PC-9 (cell line): ENCODE measurements around the gene RABGGTA. TPM values are rescaled to one million over a fixed set of nuclear protein-coding genes. Genes with fewer than 3 reads are reported as not detected.

ENCODE experiments used
- BruUV-seq: library from RNA; stranded (reverse); fragments of 400-500 nt; replicated peaks from 2 replicates; lab custom pipeline; 2021; lab: Mats Ljungman, UMichigan
- CTCF ChIA-PET: fragments of 300-600 bp; sonication (Branson Sonifier 250); formaldehyde crosslinking; loops from one replicate; lab custom pipeline; 2022; ENCODE audit warnings: antibody characterized with exemption; lab: Charles Lee
- POLR2A ChIA-PET: fragments of 300-600 bp; sonication (Branson Sonifier 250); formaldehyde crosslinking; loops from one replicate; lab custom pipeline; 2022; ENCODE audit warnings: antibody characterized with exemption; ENCODE audit not compliant: unreplicated experiment; lab: Charles Lee
- DNase-seq, 2 experiments: peaks; one replicate each; pipeline versions ENCODE4 v3.0.0 to v3.0.0-alpha.2; 2015 to 2022; ENCODE audit warnings: mixed read lengths in 1 of 2
- H2AFZ ChIP-seq: fragments of 200-600 bp; sonication (generic); 2 replicates; pipeline ENCODE4 v1.8.1; 2017; ENCODE audit warnings: antibody characterized with exemption
- H3F3A ChIP-seq: fragments of 200-600 bp; sonication (generic); 2 replicates; pipeline ENCODE4 v1.8.1; 2017; ENCODE audit warnings: antibody characterized with exemption, mild to moderate bottlenecking, low read depth; ENCODE audit not compliant: insufficient read depth
- H3K27ac ChIP-seq: fragments of 200-600 bp; sonication (generic); 2 replicates; pipeline ENCODE4 v1.6.1; 2016; ENCODE audit warnings: mixed run types
- H3K27me3 ChIP-seq: fragments of 200-600 bp; sonication (generic); 2 replicates; pipeline ENCODE4 v1.6.1; 2016; ENCODE audit warnings: low read depth, mixed run types; ENCODE audit not compliant: insufficient read depth
- H3K36me3 ChIP-seq: fragments of 200-600 bp; sonication (generic); 2 replicates; pipeline ENCODE4 v1.6.1; 2016; ENCODE audit warnings: low read depth, mixed run types
- H3K4me1 ChIP-seq: fragments of 200-600 bp; sonication (generic); replicated peaks from 2 replicates; pipeline ENCODE4 v1.6.1; 2016; ENCODE audit warnings: mixed run types; ENCODE audit not compliant: insufficient read depth
- H3K4me2 ChIP-seq: fragments of 200-600 bp; sonication (generic); 2 replicates; pipeline ENCODE4 v1.6.1; 2017; ENCODE audit warnings: mixed run types
- H3K4me3 ChIP-seq: fragments of 200-600 bp; sonication (generic); 2 replicates; pipeline ENCODE4 v1.6.1; 2016; ENCODE audit warnings: mixed run types
- H3K79me2 ChIP-seq: fragments of 200-600 bp; sonication (generic); 2 replicates; pipeline ENCODE4 v1.6.1; 2017; ENCODE audit warnings: low read depth, mixed run types
- H3K9me2 ChIP-seq: fragments of 200-600 bp; sonication (generic); 2 replicates; pipeline ENCODE4 v1.8.1; 2017; ENCODE audit warnings: mild to moderate bottlenecking; ENCODE audit not compliant: insufficient read depth
- H3K9me3 ChIP-seq: fragments of 200-600 bp; sonication (generic); 2 replicates; pipeline ENCODE4 v1.8.1; 2016; ENCODE audit warnings: low read depth; ENCODE audit not compliant: insufficient read depth
- H4K20me1 ChIP-seq: fragments of 200-600 bp; sonication (generic); 2 replicates; pipeline ENCODE4 v1.8.1; 2017; ENCODE audit not compliant: insufficient read depth
- EZH2 ChIP-seq: fragments of 200-600 bp; sonication (generic); IDR thresholded peaks from 2 replicates; pipeline ENCODE4 v1.8.0; 2017; ENCODE audit warnings: antibody characterized with exemption, low read depth
- intact Hi-C: fragments of 100-400 bp; cut with micrococcal nuclease; formaldehyde crosslinking; loops from one replicate; pipeline ENCODE4 v1.10.0; 2022; ENCODE audit not compliant: unreplicated experiment
- total RNA-seq: library from RNA; stranded (reverse); gene quantifications from 2 replicates; pipeline ENCODE4 v1.2.3, GENCODE V29; 2021
- TF ChIP-seq, protein P1 (sequence below): fragments of 200-600 bp; sonication (generic); conservative IDR thresholded peaks from 2 replicates; pipeline ENCODE4 v1.6.1; 2017; ENCODE audit warnings: mixed run types, antibody characterized with exemption, mild to moderate bottlenecking, moderate library complexity

Gene RABGGTA
- total RNA-seq, 1 experiment from 2014 or later: 25.2 TPM

- no peaks in the 10 kb centered on the region for H3K27me3 ChIP-seq
- no peaks in the 10 kb centered on the region for H3K9me3 ChIP-seq
- intact Hi-C loops: no loop called here
- no peaks in the 10 kb centered on the region for H3F3A ChIP-seq
- H4K20me1 ChIP-seq: no peaks in the 10 kb centered on the region
- POLR2A ChIA-PET: no interaction called here
- H3K27ac ChIP-seq: no peak overlapping the region
- DNase-seq: no peak
- no peak overlapping the region for H3K4me2 ChIP-seq
- H2AFZ ChIP-seq: no peak overlapping the region
- H3K9me2 ChIP-seq: no peaks in the 10 kb centered on the region
- no peak overlapping the region for H3K4me3 ChIP-seq
- no TSS peak for BruUV-seq
- H3K4me1 ChIP-seq: no peaks in the 10 kb centered on the region
- H3K36me3 ChIP-seq: no peaks in the 10 kb centered on the region
- no peaks in the 10 kb centered on the region for H3K79me2 ChIP-seq
- CTCF ChIA-PET: no interaction called here
- TF ChIP-seq, protein P1, sequence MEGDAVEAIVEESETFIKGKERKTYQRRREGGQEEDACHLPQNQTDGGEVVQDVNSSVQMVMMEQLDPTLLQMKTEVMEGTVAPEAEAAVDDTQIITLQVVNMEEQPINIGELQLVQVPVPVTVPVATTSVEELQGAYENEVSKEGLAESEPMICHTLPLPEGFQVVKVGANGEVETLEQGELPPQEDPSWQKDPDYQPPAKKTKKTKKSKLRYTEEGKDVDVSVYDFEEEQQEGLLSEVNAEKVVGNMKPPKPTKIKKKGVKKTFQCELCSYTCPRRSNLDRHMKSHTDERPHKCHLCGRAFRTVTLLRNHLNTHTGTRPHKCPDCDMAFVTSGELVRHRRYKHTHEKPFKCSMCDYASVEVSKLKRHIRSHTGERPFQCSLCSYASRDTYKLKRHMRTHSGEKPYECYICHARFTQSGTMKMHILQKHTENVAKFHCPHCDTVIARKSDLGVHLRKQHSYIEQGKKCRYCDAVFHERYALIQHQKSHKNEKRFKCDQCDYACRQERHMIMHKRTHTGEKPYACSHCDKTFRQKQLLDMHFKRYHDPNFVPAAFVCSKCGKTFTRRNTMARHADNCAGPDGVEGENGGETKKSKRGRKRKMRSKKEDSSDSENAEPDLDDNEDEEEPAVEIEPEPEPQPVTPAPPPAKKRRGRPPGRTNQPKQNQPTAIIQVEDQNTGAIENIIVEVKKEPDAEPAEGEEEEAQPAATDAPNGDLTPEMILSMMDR: no peak
- no peak for TF ChIP-seq EZH2
Observed at GRCh38 chr14:24261969-24262327, 9.4 kb downstream of the RABGGTA start.

DNA sequence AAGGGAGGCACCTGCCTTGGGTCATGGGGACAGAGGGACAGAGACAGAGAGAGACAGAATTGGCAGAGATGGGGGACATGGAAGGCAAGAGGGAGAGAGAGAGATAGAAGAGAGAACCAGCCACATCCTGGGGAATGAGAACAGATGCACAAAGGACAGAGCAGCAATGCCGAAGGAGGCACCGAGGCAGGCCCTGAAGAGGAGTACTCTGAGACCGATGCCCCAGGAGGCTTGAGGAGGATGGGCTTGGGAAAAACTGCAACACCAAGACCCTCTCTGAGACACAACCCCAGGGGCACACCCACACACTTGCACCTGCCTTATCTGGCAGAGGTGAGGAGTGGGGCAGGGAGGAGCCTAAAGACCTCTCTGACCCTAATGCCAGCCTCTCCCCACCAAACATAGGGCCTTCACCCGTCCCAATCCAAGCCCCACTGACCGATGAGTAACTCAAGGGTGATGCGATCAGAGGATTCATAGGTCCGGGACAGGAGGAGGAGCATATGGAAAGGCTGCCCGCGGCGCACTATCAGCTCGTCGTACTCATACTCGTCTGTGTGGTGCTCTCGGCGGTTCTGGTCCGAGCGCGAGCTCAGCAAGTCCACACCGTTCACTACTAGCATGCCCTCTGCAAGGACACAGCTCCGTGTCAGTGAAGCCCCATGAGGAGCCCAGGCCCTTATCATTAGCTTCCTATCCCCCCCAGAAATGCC is 10.0 kb downstream of the RABGGTA start:
- intact Hi-C loops: no loop called here
- BruUV-seq: no TSS peak
- H2AFZ ChIP-seq: no peak overlapping the region
- no peaks in the 10 kb centered on the region for H4K20me1 ChIP-seq
- no peaks in the 10 kb centered on the region for H3F3A ChIP-seq
- H3K9me3 ChIP-seq: no peaks in the 10 kb centered on the region
- H3K4me2 ChIP-seq: no peak overlapping the region
- ChIA-PET POLR2A (no interaction called here), CTCF (no interaction called here)
- no peaks in the 10 kb centered on the region for H3K9me2 ChIP-seq
- H3K4me3 ChIP-seq: no peak overlapping the region
- H3K27ac ChIP-seq: no peak overlapping the region
- no peaks in the 10 kb centered on the region for H3K36me3 ChIP-seq
- no peaks in the 10 kb centered on the region for H3K27me3 ChIP-seq
- TF ChIP-seq EZH2: no peak
- TF ChIP-seq, protein P1: no peak
- no peaks in the 10 kb centered on the region for H3K4me1 ChIP-seq
- no peaks in the 10 kb centered on the region for H3K79me2 ChIP-seq
- no peak for DNase-seq

- H3K4me3 ChIP-seq: no peak overlapping the region
- H3K27ac ChIP-seq: no peak overlapping the region
- H3F3A ChIP-seq: no peaks in the 10 kb centered on the region
- no TSS peak for BruUV-seq
- DNase-seq: no peak
- ChIA-PET CTCF (no interaction called here), POLR2A (no interaction called here)
- H2AFZ ChIP-seq: no peak overlapping the region
- no peaks in the 10 kb centered on the region for H3K9me2 ChIP-seq
- intact Hi-C loops: no loop called here
- TF ChIP-seq, protein P1: no peak
- TF ChIP-seq EZH2: no peak
- no peaks in the 10 kb centered on the region for H3K27me3 ChIP-seq
- H3K4me1 ChIP-seq: no peaks in the 10 kb centered on the region
- no peaks in the 10 kb centered on the region for H3K79me2 ChIP-seq
- no peak overlapping the region for H3K4me2 ChIP-seq
- H4K20me1 ChIP-seq: no peaks in the 10 kb centered on the region
- H3K9me3 ChIP-seq: no peaks in the 10 kb centered on the region
- H3K36me3 ChIP-seq: no peaks in the 10 kb centered on the region
Observed at GRCh38 chr14:24260780-24261157, 10.6 kb downstream of the RABGGTA start.
